ENCODE data around the gene PCDHGC4. TPM values are rescaled to one million over a fixed set of nuclear protein-coding genes. Genes with fewer than 3 reads are reported as not detected.

Gene PCDHGC4
- total RNA-seq, 1 experiment from 2014 or later: 4.3 TPM

- Histone ChIP-seq H2BK120ac (ENCODE audit: low read depth, low read length, poor library complexity, severe bottlenecking) (no peak overlapping the region), H3K14ac (ENCODE audit: insufficient read depth, low read length) (no peak overlapping the region), H3K4ac (ENCODE audit: low read depth, low read length) (no peak overlapping the region), H3K56ac (ENCODE audit: insufficient read length, low read depth, low read length) (no peak overlapping the region), H4K5ac (ENCODE audit: insufficient read length, low read depth, low read length) (no peak overlapping the region), H2AFZ (ENCODE audit: low read length) (no peak overlapping the region), H3K18ac (ENCODE audit: insufficient read length, low read depth, low read length) (no peak overlapping the region), H2AK5ac (ENCODE audit: insufficient read length, low read length) (no peak overlapping the region), H4K91ac (ENCODE audit: insufficient read length, low read depth, low read length) (no peak overlapping the region), H3K27ac (ENCODE audit: insufficient read length, low read depth, low read length) (no peak overlapping the region), H4K20me1 (ENCODE audit: control insufficient read depth, insufficient read depth, insufficient read length) (no peaks in the 10 kb centered on the region), H3T11ph (ENCODE audit: low read length) (no peak overlapping the region), H4K8ac (replicated peaks; ENCODE audit: insufficient read length, low read depth, low read length) (no peak overlapping the region), H2BK20ac (ENCODE audit: low read depth, low read length, poor library complexity, severe bottlenecking) (no peak overlapping the region), H2BK15ac (ENCODE audit: low read depth, low read length) (no peak overlapping the region), H3K23me2 (ENCODE audit: insufficient read length, low read depth, low read length, poor library complexity, severe bottlenecking) (no peaks in the 10 kb centered on the region), H3K79me2 (ENCODE audit: insufficient read depth, low read length) (no peaks in the 10 kb centered on the region), H2BK12ac (ENCODE audit: insufficient read length, low read depth, low read length) (no peak overlapping the region), H3K27me3 (ENCODE audit: insufficient read depth, low read length) (no peaks in the 10 kb centered on the region), H3K4me2 (ENCODE audit: insufficient read depth, insufficient read length, low read length) (no peak overlapping the region), H2BK5ac (ENCODE audit: insufficient read length, low read length) (no peak overlapping the region), H3K4me1 (ENCODE audit: insufficient read depth, low read length) (no peaks in the 10 kb centered on the region), H3K79me1 (ENCODE audit: insufficient read depth, low read depth, low read length, poor library complexity, severe bottlenecking) (no peaks in the 10 kb centered on the region), H3K9me3 (ENCODE audit: control insufficient read depth, low read depth, low read length) (no peaks in the 10 kb centered on the region), H3K9ac (ENCODE audit: extremely low read depth, insufficient read length, low read length) (no peak overlapping the region), H3K23ac (ENCODE audit: insufficient read length, low read depth, low read length) (no peak overlapping the region)
- Mint-ChIP-seq H3K36me3 (ENCODE audit: insufficient read depth in 1 of 3, low read depth in 3 of 3) (peaks cover 7 to 11% (median 11%) of the 10 kb centered on the region in 3 experiments; a peak in 6 of 7 replicates), H3K4me3 (no peak overlapping the region), H3K27ac (no peak overlapping the region), H3K4me1 (no peaks in the 10 kb centered on the region), H3K9me3 (no peaks in the 10 kb centered on the region), H3K27me3 (ENCODE audit: low read depth) (no peaks in the 10 kb centered on the region)
- no CpG with 5 or more reads among the region's 1 CpG for WGBS (ENCODE audit: extremely low coverage, insufficient read length, low lambda C conversion rate)
- DNase-seq: no peak
- no peak for TF ChIP-seq CTCF (conservative IDR thresholded peaks at IDR 0.05)
Measured at GRCh38 chr5:141533897-141534296, 49.1 kb downstream of the PCDHGC4 start.
